OCI-LY3 (cell line): Measurements from ENCODE around the gene DLX3.

Experiments used
- H2AFZ ChIP-seq: fragments of 200-600, 300-600 bp; shearing (Covaris generic); 2 replicates; pipeline ENCODE4 v1.6.0; 2014; ENCODE audit warnings: antibody characterized with exemption, low read depth, low read length
- H3K27ac ChIP-seq: fragments of 200-600, 300-600 bp; sonication (generic); 2 replicates; pipeline ENCODE4 v1.5.1; 2014; ENCODE audit warnings: mild to moderate bottlenecking, low read length, moderate library complexity, mixed read lengths
- H3K27me3 ChIP-seq: fragments of 200-600, 300-600 bp; sonication (generic); 2 replicates; pipeline ENCODE4 v1.6.1; 2014; ENCODE audit warnings: low read depth, low read length, mixed read lengths
- H3K36me3 ChIP-seq: fragments of 200-600, 300-600 bp; sonication (generic); replicated peaks from 2 replicates; pipeline ENCODE3; 2014; ENCODE audit warnings: low read depth, low read length, mixed read lengths
- H3K4me1 ChIP-seq: fragments of 300-600, 200-600 bp; sonication (generic); 2 replicates; pipeline ENCODE4 v1.6.1; 2014; ENCODE audit warnings: low read length, mixed read lengths
- H3K4me2 ChIP-seq: fragments of 200-600, 300-600 bp; sonication (generic); 2 replicates; pipeline ENCODE4 v1.6.1; 2014; ENCODE audit warnings: low read length, mixed read lengths
- H3K4me3 ChIP-seq: fragments of 300-600, 200-600 bp; sonication (generic); 2 replicates; pipeline ENCODE4 v1.5.1; 2014; ENCODE audit warnings: antibody characterized with exemption, mild to moderate bottlenecking, low read length, moderate library complexity
- H3K79me2 ChIP-seq: fragments of 300-600, 200-600 bp; shearing (Covaris generic); 2 replicates; pipeline ENCODE4 v1.6.1; 2014; ENCODE audit warnings: mild to moderate bottlenecking, low read length, mixed read lengths
- H3K9ac ChIP-seq: fragments of 300-600, 200-600 bp; shearing (Covaris generic); 2 replicates; pipeline ENCODE4 v1.6.0; 2014; ENCODE audit warnings: mild to moderate bottlenecking, low read length, moderate library complexity
- H3K9me3 ChIP-seq: fragments of 200-600, 300-600 bp; shearing (Covaris generic); 2 replicates; pipeline ENCODE4 v1.6.1; 2014; ENCODE audit warnings: low read length, mixed read lengths; ENCODE audit not compliant: insufficient read depth
- H4K20me1 ChIP-seq: fragments of 200-600, 300-600 bp; sonication (generic); 2 replicates; pipeline ENCODE4 v1.6.1; 2016; ENCODE audit warnings: low read length, mixed read lengths; ENCODE audit not compliant: insufficient read depth
- CTCF ChIP-seq: fragments of 200-600, 300-600 bp; sonication (generic); IDR thresholded peaks from 2 replicates; pipeline ENCODE4 v1.5.1; 2014; ENCODE audit warnings: antibody characterized with exemption, low read length, low read depth
- EZH2phosphoT487 ChIP-seq: fragments of 200-600 bp; shearing (Covaris generic); IDR thresholded peaks from 2 replicates; pipeline ENCODE4 v1.6.1; 2018; ENCODE audit warnings: antibody characterized with exemption, mixed run types, low read depth

The DLX3 gene

GRCh38 chr17:49990921-49991320, 4.1 kb downstream of the DLX3 start:
- Histone ChIP-seq H4K20me1 (no peaks in the 10 kb centered on the region), H3K4me1 (no peaks in the 10 kb centered on the region), H2AFZ (no peak overlapping the region), H3K4me2 (no peak overlapping the region), H3K27ac (no peak overlapping the region), H3K9ac (no peak overlapping the region), H3K79me2 (no peaks in the 10 kb centered on the region), H3K36me3 (no peaks in the 10 kb centered on the region), H3K9me3 (no peaks in the 10 kb centered on the region), H3K27me3 (peaks cover 38% of the 10 kb centered on the region), H3K4me3 (no peak overlapping the region)
- TF ChIP-seq EZH2phosphoT487 (no peak), CTCF (no peak)

- H3K9me3 ChIP-seq: no peaks in the 10 kb centered on the region
- H2AFZ ChIP-seq: no peak overlapping the region
- TF ChIP-seq EZH2phosphoT487: no peak
- no peak for TF ChIP-seq CTCF
- H3K9ac ChIP-seq: no peak overlapping the region
- no peaks in the 10 kb centered on the region for H4K20me1 ChIP-seq
- H3K36me3 ChIP-seq: no peaks in the 10 kb centered on the region
- H3K4me3 ChIP-seq: no peak overlapping the region
- no peak overlapping the region for H3K27ac ChIP-seq
- H3K4me1 ChIP-seq: no peaks in the 10 kb centered on the region
- no peak overlapping the region for H3K4me2 ChIP-seq
- H3K27me3 ChIP-seq: peaks cover 40% of the 10 kb centered on the region
- no peaks in the 10 kb centered on the region for H3K79me2 ChIP-seq
These were observed 4.7 kb downstream of the DLX3 start for GRCh38 chr17:49990331-49990730.

- no peak for TF ChIP-seq CTCF
- no peak for TF ChIP-seq EZH2phosphoT487
- Histone ChIP-seq H3K27ac (no peak overlapping the region), H3K79me2 (no peaks in the 10 kb centered on the region), H3K4me3 (no peak overlapping the region), H4K20me1 (no peaks in the 10 kb centered on the region), H3K9ac (no peak overlapping the region), H3K4me1 (no peaks in the 10 kb centered on the region), H3K9me3 (no peaks in the 10 kb centered on the region), H3K4me2 (no peak overlapping the region), H3K36me3 (no peaks in the 10 kb centered on the region), H2AFZ (no peak overlapping the region), H3K27me3 (peaks cover 40% of the 10 kb centered on the region)
These were observed 5.5 kb downstream of the DLX3 start for GRCh38 chr17:49989518-49989880.

- Histone ChIP-seq H3K4me2 (no peak overlapping the region), H3K27me3 (peaks cover 40% of the 10 kb centered on the region), H3K9ac (no peak overlapping the region)
These were observed 7.2 kb downstream of the DLX3 start for GRCh38 chr17:49987681-49988441.

More at GRCh38 chr17:49987681-49988441, 7.2 kb downstream of the DLX3 start:
- Histone ChIP-seq H4K20me1 (no peaks in the 10 kb centered on the region), H3K4me1 (no peaks in the 10 kb centered on the region), H3K27ac (no peak overlapping the region), H3K9me3 (no peaks in the 10 kb centered on the region), H3K4me3 (no peak overlapping the region), H3K79me2 (no peaks in the 10 kb centered on the region), H2AFZ (no peak overlapping the region), H3K36me3 (no peaks in the 10 kb centered on the region)
- TF ChIP-seq EZH2phosphoT487: no peak
- TF ChIP-seq CTCF: no peak
